OCI-LY3 (cell line): ENCODE results near the gene ALG3.
"Not testable (repeated sequence)": the region's sequence is repeated elsewhere in the genome, so short reads cannot be mapped to it uniquely, and the experiment has no call there.

ENCODE experiments used
- H2AFZ ChIP-seq: fragments of 200-600, 300-600 bp; shearing (Covaris generic); 2 replicates; pipeline ENCODE4 v1.6.0; 2014; ENCODE audit warnings: antibody characterized with exemption, low read depth, low read length
- H3K27ac ChIP-seq: fragments of 200-600, 300-600 bp; sonication (generic); 2 replicates; pipeline ENCODE4 v1.5.1; 2014; ENCODE audit warnings: mild to moderate bottlenecking, low read length, moderate library complexity, mixed read lengths
- H3K27me3 ChIP-seq: fragments of 200-600, 300-600 bp; sonication (generic); 2 replicates; pipeline ENCODE4 v1.6.1; 2014; ENCODE audit warnings: low read depth, low read length, mixed read lengths
- H3K36me3 ChIP-seq: fragments of 200-600, 300-600 bp; sonication (generic); replicated peaks from 2 replicates; pipeline ENCODE3; 2014; ENCODE audit warnings: low read depth, low read length, mixed read lengths
- H3K4me1 ChIP-seq: fragments of 300-600, 200-600 bp; sonication (generic); 2 replicates; pipeline ENCODE4 v1.6.1; 2014; ENCODE audit warnings: low read length, mixed read lengths
- H3K4me2 ChIP-seq: fragments of 200-600, 300-600 bp; sonication (generic); 2 replicates; pipeline ENCODE4 v1.6.1; 2014; ENCODE audit warnings: low read length, mixed read lengths
- H3K4me3 ChIP-seq: fragments of 300-600, 200-600 bp; sonication (generic); 2 replicates; pipeline ENCODE4 v1.5.1; 2014; ENCODE audit warnings: antibody characterized with exemption, mild to moderate bottlenecking, low read length, moderate library complexity
- H3K79me2 ChIP-seq: fragments of 300-600, 200-600 bp; shearing (Covaris generic); 2 replicates; pipeline ENCODE4 v1.6.1; 2014; ENCODE audit warnings: mild to moderate bottlenecking, low read length, mixed read lengths
- H3K9ac ChIP-seq: fragments of 300-600, 200-600 bp; shearing (Covaris generic); 2 replicates; pipeline ENCODE4 v1.6.0; 2014; ENCODE audit warnings: mild to moderate bottlenecking, low read length, moderate library complexity
- H3K9me3 ChIP-seq: fragments of 200-600, 300-600 bp; shearing (Covaris generic); 2 replicates; pipeline ENCODE4 v1.6.1; 2014; ENCODE audit warnings: low read length, mixed read lengths; ENCODE audit not compliant: insufficient read depth
- H4K20me1 ChIP-seq: fragments of 200-600, 300-600 bp; sonication (generic); 2 replicates; pipeline ENCODE4 v1.6.1; 2016; ENCODE audit warnings: low read length, mixed read lengths; ENCODE audit not compliant: insufficient read depth
- EZH2phosphoT487 ChIP-seq: fragments of 200-600 bp; shearing (Covaris generic); IDR thresholded peaks from 2 replicates; pipeline ENCODE4 v1.6.1; 2018; ENCODE audit warnings: antibody characterized with exemption, mixed run types, low read depth
- TF ChIP-seq, protein P1 (sequence below): fragments of 200-600, 300-600 bp; sonication (generic); IDR thresholded peaks from 2 replicates; pipeline ENCODE4 v1.5.1; 2014; ENCODE audit warnings: antibody characterized with exemption, low read length, low read depth

The ALG3 gene

GRCh38 chr3:184275381-184275701 is 26.6 kb upstream of the ALG3 start:
- Histone ChIP-seq H3K79me2 (no peaks in the 10 kb centered on the region), H3K9ac (no peak overlapping the region), H3K4me1 (no peaks in the 10 kb centered on the region; the same call in 1 of the 2 replicates), H3K27me3 (no peaks in the 10 kb centered on the region), H3K9me3 (no peaks in the 10 kb centered on the region), H3K36me3 (no peaks in the 10 kb centered on the region), H3K4me2 (no peak overlapping the region), H3K27ac (no peak overlapping the region), H4K20me1 (no peaks in the 10 kb centered on the region), H3K4me3 (no peak overlapping the region), H2AFZ (no peak overlapping the region)
- TF ChIP-seq, protein P1, sequence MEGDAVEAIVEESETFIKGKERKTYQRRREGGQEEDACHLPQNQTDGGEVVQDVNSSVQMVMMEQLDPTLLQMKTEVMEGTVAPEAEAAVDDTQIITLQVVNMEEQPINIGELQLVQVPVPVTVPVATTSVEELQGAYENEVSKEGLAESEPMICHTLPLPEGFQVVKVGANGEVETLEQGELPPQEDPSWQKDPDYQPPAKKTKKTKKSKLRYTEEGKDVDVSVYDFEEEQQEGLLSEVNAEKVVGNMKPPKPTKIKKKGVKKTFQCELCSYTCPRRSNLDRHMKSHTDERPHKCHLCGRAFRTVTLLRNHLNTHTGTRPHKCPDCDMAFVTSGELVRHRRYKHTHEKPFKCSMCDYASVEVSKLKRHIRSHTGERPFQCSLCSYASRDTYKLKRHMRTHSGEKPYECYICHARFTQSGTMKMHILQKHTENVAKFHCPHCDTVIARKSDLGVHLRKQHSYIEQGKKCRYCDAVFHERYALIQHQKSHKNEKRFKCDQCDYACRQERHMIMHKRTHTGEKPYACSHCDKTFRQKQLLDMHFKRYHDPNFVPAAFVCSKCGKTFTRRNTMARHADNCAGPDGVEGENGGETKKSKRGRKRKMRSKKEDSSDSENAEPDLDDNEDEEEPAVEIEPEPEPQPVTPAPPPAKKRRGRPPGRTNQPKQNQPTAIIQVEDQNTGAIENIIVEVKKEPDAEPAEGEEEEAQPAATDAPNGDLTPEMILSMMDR = no peak
- TF ChIP-seq EZH2phosphoT487 = no peak

DNA sequence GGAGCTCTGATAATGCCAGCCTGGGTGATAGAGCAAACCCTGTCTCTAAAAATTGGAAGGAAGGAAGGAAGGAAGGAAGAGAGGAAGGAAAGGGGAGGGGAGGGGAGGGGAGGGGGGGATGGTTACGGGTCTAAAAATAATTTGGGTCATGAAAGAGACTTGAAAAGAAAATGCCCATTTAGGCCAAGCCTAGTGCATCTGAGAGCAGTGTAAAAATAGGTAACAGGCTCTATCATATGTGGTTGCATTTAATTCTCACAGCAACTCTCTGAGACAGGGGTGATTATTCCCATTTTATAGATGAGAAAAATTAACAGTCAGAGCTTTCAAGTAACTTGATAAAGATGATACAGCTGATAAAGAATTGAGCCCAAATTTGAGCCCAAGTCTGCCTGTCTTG is 23.5 kb upstream of the ALG3 start:
- Histone ChIP-seq H3K79me2 (no peaks in the 10 kb centered on the region), H3K27ac (no peak overlapping the region), H3K9ac (no peak overlapping the region), H3K9me3 (no peaks in the 10 kb centered on the region), H3K4me1 (no peaks in the 10 kb centered on the region), H3K36me3 (no peaks in the 10 kb centered on the region), H3K4me2 (no peak overlapping the region), H2AFZ (no peak overlapping the region), H4K20me1 (no peaks in the 10 kb centered on the region), H3K4me3 (no peak overlapping the region), H3K27me3 (0 out of 2 replicates have a peak, but pooled peaks cover 3% of the 10 kb centered on the region)
- TF ChIP-seq EZH2phosphoT487 = no peak
- TF ChIP-seq, protein P1 = no peak

- not testable (repeated sequence) for H3K9ac ChIP-seq, H3K4me2 ChIP-seq, H3K9me3 ChIP-seq, H2AFZ ChIP-seq, H3K79me2 ChIP-seq, H3K27me3 ChIP-seq, H4K20me1 ChIP-seq, H3K36me3 ChIP-seq, H3K27ac ChIP-seq, H3K4me1 ChIP-seq, H3K4me3 ChIP-seq
These were observed 18.5 kb upstream of the ALG3 start for GRCh38 chr3:184267249-184267648.

- Histone ChIP-seq H3K79me2 (no peaks in the 10 kb centered on the region), H3K4me2 (no peak overlapping the region), H3K4me1 (no peaks in the 10 kb centered on the region), H3K4me3 (no peak overlapping the region), H2AFZ (no peak overlapping the region), H3K36me3 (no peaks in the 10 kb centered on the region), H4K20me1 (no peaks in the 10 kb centered on the region), H3K9ac (no peak overlapping the region), H3K27me3 (0 out of 2 replicates have a peak, but pooled peaks cover 3% of the 10 kb centered on the region), H3K27ac (no peak overlapping the region), H3K9me3 (no peaks in the 10 kb centered on the region)
- TF ChIP-seq EZH2phosphoT487 = no peak
- TF ChIP-seq, protein P1 = no peak
These were observed 14.0 kb upstream of the ALG3 start for GRCh38 chr3:184262764-184263179.
